ENCODE data around the gene AKT3. TPM values are rescaled to one million over a fixed set of nuclear protein-coding genes. Genes with fewer than 3 reads are reported as not detected.

The AKT3 gene
- total RNA-seq, 2 donors from 2014 or later: 13.6 to 31.2 TPM

GRCh38 chr1:243723458-243724043, 126.5 kb downstream of the AKT3 start:
- Histone ChIP-seq H3K4me3 (no peak overlapping the region), H3K27ac (no peak overlapping the region), H3K27me3 (no peaks in the 10 kb centered on the region), H3K4me1 (peaks cover 0 to 7% of the 10 kb centered on the region in 2 donors), H3K9me3 (no peaks in the 10 kb centered on the region), H3K36me3 (no peaks in the 10 kb centered on the region)
- DNase-seq (ENCODE audit: low spot score): no peak
- TF ChIP-seq, protein P1, sequence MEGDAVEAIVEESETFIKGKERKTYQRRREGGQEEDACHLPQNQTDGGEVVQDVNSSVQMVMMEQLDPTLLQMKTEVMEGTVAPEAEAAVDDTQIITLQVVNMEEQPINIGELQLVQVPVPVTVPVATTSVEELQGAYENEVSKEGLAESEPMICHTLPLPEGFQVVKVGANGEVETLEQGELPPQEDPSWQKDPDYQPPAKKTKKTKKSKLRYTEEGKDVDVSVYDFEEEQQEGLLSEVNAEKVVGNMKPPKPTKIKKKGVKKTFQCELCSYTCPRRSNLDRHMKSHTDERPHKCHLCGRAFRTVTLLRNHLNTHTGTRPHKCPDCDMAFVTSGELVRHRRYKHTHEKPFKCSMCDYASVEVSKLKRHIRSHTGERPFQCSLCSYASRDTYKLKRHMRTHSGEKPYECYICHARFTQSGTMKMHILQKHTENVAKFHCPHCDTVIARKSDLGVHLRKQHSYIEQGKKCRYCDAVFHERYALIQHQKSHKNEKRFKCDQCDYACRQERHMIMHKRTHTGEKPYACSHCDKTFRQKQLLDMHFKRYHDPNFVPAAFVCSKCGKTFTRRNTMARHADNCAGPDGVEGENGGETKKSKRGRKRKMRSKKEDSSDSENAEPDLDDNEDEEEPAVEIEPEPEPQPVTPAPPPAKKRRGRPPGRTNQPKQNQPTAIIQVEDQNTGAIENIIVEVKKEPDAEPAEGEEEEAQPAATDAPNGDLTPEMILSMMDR (IDR thresholded peaks at IDR 0.05): no peak

- Histone ChIP-seq H3K27me3 (no peaks in the 10 kb centered on the region), H3K4me3 (no peak overlapping the region), H3K4me1 (peaks cover 0 to 7% of the 10 kb centered on the region in 2 donors), H3K36me3 (no peaks in the 10 kb centered on the region), H3K27ac (no peak overlapping the region), H3K9me3 (no peaks in the 10 kb centered on the region)
- TF ChIP-seq, protein P1 (IDR thresholded peaks at IDR 0.05): no peak
- DNase-seq (ENCODE audit: low spot score): no peak
Measured at GRCh38 chr1:243723050-243723449, 127.0 kb downstream of the AKT3 start.

DNA sequence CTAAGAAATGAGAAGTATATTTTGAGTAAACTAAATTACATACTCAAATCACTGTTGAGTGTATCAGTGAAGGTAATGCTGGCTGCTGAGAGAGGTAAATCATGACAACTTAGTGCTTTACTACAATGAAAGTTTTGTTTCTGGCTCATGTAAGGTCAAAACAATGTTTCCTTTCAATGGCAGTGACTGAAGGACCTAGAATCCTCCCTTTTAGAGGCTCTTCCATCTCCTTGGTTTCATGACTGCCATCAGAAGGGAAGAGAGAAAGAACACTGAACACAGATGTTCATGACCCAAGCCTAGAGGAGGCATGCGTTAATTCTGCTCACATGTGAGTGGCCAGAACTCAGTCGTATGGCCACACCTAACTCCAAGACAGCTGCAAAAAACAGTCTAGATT, 130.6 kb downstream of the AKT3 start:
- H3K27ac ChIP-seq: no peak overlapping the region
- TF ChIP-seq, protein P1 (IDR thresholded peaks at IDR 0.05): no peak
- no peaks in the 10 kb centered on the region for H3K36me3 ChIP-seq
- DNase-seq (ENCODE audit: low spot score): no peak
- H3K9me3 ChIP-seq: no peaks in the 10 kb centered on the region
- H3K27me3 ChIP-seq: no peaks in the 10 kb centered on the region
- no peak overlapping the region for H3K4me3 ChIP-seq
- H3K4me1 ChIP-seq: no peaks in the 10 kb centered on the region

DNA sequence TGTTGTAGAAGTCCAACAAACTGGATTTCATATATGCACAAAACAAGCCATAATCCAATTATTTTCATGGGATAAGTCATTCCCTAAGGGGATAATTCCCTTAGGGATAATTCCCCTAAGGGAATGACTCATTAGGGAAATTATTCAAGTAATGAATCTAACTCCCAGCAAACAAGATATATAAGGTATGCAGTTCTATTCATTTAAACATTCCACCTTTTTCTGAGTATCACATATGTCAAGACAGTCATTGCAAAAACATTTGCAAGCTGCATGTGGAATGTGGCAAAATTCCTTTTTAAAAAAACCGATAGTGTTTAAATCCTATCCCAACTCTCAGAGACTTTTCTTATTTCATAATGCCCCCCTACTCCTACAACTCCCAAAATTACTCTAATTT, 131.2 kb downstream of the AKT3 start:
- no peak for DNase-seq (ENCODE audit: low spot score)

DNA sequence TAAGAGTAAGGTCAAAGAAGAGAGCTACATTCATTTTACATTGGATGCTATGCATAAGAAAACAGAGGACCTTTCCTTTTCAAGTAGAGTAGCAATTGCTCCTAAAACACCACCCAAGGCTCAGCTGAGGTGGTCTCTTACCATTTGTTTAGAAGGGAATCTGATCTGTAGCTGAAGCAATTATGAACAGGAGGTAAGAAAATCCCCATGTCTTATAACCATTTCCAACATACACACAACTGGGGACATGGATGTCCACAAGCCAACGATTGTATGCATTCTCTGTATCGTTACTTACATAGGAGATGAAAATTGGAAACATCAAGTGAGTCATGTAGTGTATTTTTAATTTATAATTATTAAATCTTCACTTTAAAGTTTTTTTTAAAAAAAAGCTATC, 132.0 kb downstream of the AKT3 start:
- Histone ChIP-seq H3K4me3 (no peak overlapping the region), H3K4me1 (peaks cover 0 to 4% of the 10 kb centered on the region in 2 donors), H3K36me3 (no peaks in the 10 kb centered on the region), H3K27me3 (no peaks in the 10 kb centered on the region), H3K27ac (no peak overlapping the region), H3K9me3 (no peaks in the 10 kb centered on the region)
- TF ChIP-seq, protein P1 (IDR thresholded peaks at IDR 0.05): no peak
- DNase-seq (ENCODE audit: low spot score): no peak

More for the DNA sequence above, 131.2 kb downstream of the AKT3 start:
- H3K27ac ChIP-seq: no peak overlapping the region
- no peak overlapping the region for H3K4me3 ChIP-seq
- no peaks in the 10 kb centered on the region for H3K27me3 ChIP-seq
- H3K4me1 ChIP-seq: peaks cover 0 to 2% of the 10 kb centered on the region in 2 donors
- H3K36me3 ChIP-seq: no peaks in the 10 kb centered on the region
- no peaks in the 10 kb centered on the region for H3K9me3 ChIP-seq
- TF ChIP-seq, protein P1 (IDR thresholded peaks at IDR 0.05): no peak

DNA sequence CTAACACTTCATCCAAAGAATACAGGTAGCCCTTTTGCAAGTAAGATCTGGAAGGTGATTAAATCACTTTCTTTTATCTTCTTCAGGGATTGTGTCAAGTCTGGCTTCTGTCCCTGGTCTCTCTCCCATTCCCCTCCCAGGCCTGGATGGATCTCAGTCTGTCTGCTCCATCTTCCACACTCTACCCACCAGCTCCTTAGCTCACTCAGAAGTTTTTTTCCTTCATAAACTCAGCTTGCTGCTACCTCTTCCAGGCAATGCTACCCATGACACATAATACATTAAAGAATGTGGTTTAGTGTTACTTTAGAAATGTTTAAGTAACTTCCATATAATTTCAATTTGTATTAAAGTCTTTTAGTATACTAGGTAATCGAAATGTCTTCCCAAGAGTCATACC, 133.1 kb downstream of the AKT3 start:
- DNase-seq (ENCODE audit: low spot score): no peak
- H3K36me3 ChIP-seq: no peaks in the 10 kb centered on the region
- peaks cover 0 to 9% of the 10 kb centered on the region in 2 donors for H3K4me1 ChIP-seq
- no peak overlapping the region for H3K27ac ChIP-seq
- TF ChIP-seq, protein P1 (IDR thresholded peaks at IDR 0.05): no peak
- H3K9me3 ChIP-seq: no peaks in the 10 kb centered on the region
- no peak overlapping the region for H3K4me3 ChIP-seq
- no peaks in the 10 kb centered on the region for H3K27me3 ChIP-seq

Data from right atrium auricular region (tissue), 2 donors.